H1 (cell line): ENCODE data around the gene FGF21. TPM values are rescaled to one million over a fixed set of nuclear protein-coding genes. Genes with fewer than 3 reads are reported as not detected.

Source experiments
- CTCF ChIA-PET: fragments of 300-600 bp; sonication (Branson Sonifier 250); formaldehyde crosslinking; loops from one replicate; lab custom pipeline; 2021; ENCODE audit not compliant: partially characterized antibody; lab: Charles Lee
- POLR2A ChIA-PET: fragments of 300-600 bp; sonication (Branson Sonifier 250); formaldehyde crosslinking; loops from one replicate; lab custom pipeline; 2021; ENCODE audit warnings: inconsistent platforms; ENCODE audit not compliant: partially characterized antibody; lab: Charles Lee
- DNase-seq, 2 experiments: peaks; one replicate each; pipeline versions ENCODE4 v3.0.0 to v3.0.0-alpha.2; 2010 to 2022; ENCODE audit warnings: low spot score in 2 of 2, low read depth in 1 of 2, mixed read lengths in 1 of 2
- FAIRE-seq: peaks from 2 replicates; lab custom pipeline; 2011; peaks lifted over from hg19 to GRCh38; lab: Jason Lieb, UNC
- H2AFZ ChIP-seq: 2 replicates; pipeline ENCODE4 v1.8.1; 2012; ENCODE audit warnings: low read length, inconsistent platforms
- H2AK5ac ChIP-seq: 2 replicates; pipeline ENCODE4 v1.6.1; 2013; ENCODE audit warnings: low read depth, low read length
- H2BK120ac ChIP-seq: replicated peaks from 2 replicates; pipeline ENCODE3; 2013; ENCODE audit warnings: low read depth, low read length, inconsistent platforms
- H2BK12ac ChIP-seq: 2 replicates; pipeline ENCODE4 v1.6.1; 2013; ENCODE audit warnings: low read depth, low read length
- H2BK15ac ChIP-seq: 2 replicates; pipeline ENCODE4 v1.6.1; 2013; ENCODE audit warnings: low read length
- H2BK20ac ChIP-seq: 2 replicates; pipeline ENCODE4 v1.6.1; 2013; ENCODE audit warnings: low read length
- H2BK5ac ChIP-seq: 2 replicates; pipeline ENCODE4 v1.6.1; 2013; ENCODE audit warnings: low read depth, low read length
- H3K14ac ChIP-seq: 2 replicates; pipeline ENCODE4 v1.6.1; 2013; ENCODE audit warnings: inconsistent platforms; ENCODE audit not compliant: insufficient read length
- H3K18ac ChIP-seq: 2 replicates; pipeline ENCODE4 v1.6.1; 2013; ENCODE audit warnings: low read length; ENCODE audit errors: extremely low read depth
- H3K23ac ChIP-seq: 2 replicates; pipeline ENCODE4 v1.6.1; 2013; ENCODE audit warnings: inconsistent platforms; ENCODE audit not compliant: insufficient read length
- H3K23me2 ChIP-seq: 2 replicates; pipeline ENCODE4 v1.6.1; 2013; ENCODE audit warnings: low read depth, low read length
- H3K27ac ChIP-seq: 2 replicates; pipeline ENCODE4 v1.6.1; 2011; ENCODE audit warnings: low read depth, low read length, inconsistent platforms
- H3K27me3 ChIP-seq, 4 experiments: replicated peaks in 1 of 4; 1 replicate in 1 of 4; 2 replicates in 3 of 4; pipeline versions ENCODE4 v1.6.1 to v1.8.1; 2011 to 2013; ENCODE audit warnings: low read length in 3 of 4, mild to moderate bottlenecking in 3 of 4, inconsistent platforms in 2 of 4, mixed read lengths in 2 of 4, moderate library complexity in 1 of 4; ENCODE audit not compliant: control insufficient read depth in 3 of 4, insufficient read depth in 3 of 4; ENCODE audit errors: extremely low read depth in 1 of 4
- H3K36me3 ChIP-seq, 4 experiments: 2 replicates each; pipeline versions ENCODE4 v1.6.1 to v1.8.1; 2011 to 2013; ENCODE audit warnings: mild to moderate bottlenecking in 4 of 4, low read length in 3 of 4, moderate library complexity in 2 of 4, control low read depth in 1 of 4, inconsistent platforms in 1 of 4; ENCODE audit not compliant: insufficient read depth in 4 of 4, control insufficient read depth in 2 of 4
- H3K4ac ChIP-seq: replicated peaks from 2 replicates; pipeline ENCODE3; 2013; ENCODE audit warnings: low read length, low read depth, mixed read lengths, inconsistent platforms; ENCODE audit not compliant: insufficient read length
- H3K4me1 ChIP-seq, 4 experiments: replicated peaks in 1 of 4; 1 replicate in 1 of 4; 2 replicates in 3 of 4; pipeline versions ENCODE4 v1.6.1 to v1.8.1; 2011 to 2013; ENCODE audit warnings: low read length in 3 of 4, inconsistent platforms in 2 of 4, mixed read lengths in 1 of 4; ENCODE audit not compliant: insufficient read depth in 4 of 4, control insufficient read depth in 3 of 4
- H3K4me2 ChIP-seq, 2 experiments: 2 replicates each; pipeline versions ENCODE4 v1.6.1 to v1.8.1; 2011 to 2013; ENCODE audit warnings: low read depth in 2 of 2, low read length in 2 of 2, control low read depth in 1 of 2, inconsistent platforms in 1 of 2, mild to moderate bottlenecking in 1 of 2; ENCODE audit not compliant: insufficient read depth in 1 of 2
- H3K4me3 ChIP-seq, 4 experiments: fragments of 200-600, 300-600 bp in 1 of 4; sonication (generic), shearing (Covaris generic), sonication (Bioruptor Twin) in 1 of 4; 2 replicates each; pipeline versions ENCODE4 v1.5.1 to v1.8.1; 2011 to 2016; ENCODE audit warnings: low read length in 4 of 4, low read depth in 3 of 4, control low read depth in 2 of 4, inconsistent platforms in 2 of 4, mild to moderate bottlenecking in 2 of 4, mixed read lengths in 1 of 4, moderate library complexity in 1 of 4; ENCODE audit not compliant: insufficient read depth in 2 of 4; ENCODE audit errors: extremely low read depth in 1 of 4
- H3K56ac ChIP-seq: replicated peaks from 2 replicates; pipeline ENCODE3; 2013; ENCODE audit warnings: low read depth, mild to moderate bottlenecking, mixed read lengths, low read length, inconsistent platforms; ENCODE audit not compliant: insufficient read length
- H3K79me1 ChIP-seq: 2 replicates; pipeline ENCODE4 v1.6.1; 2013; ENCODE audit warnings: low read depth, low read length, control low read depth
- H3K79me2 ChIP-seq, 2 experiments: 2 replicates each; pipeline versions ENCODE4 v1.6.1 to v1.8.1; 2012 to 2013; ENCODE audit warnings: low read length in 2 of 2, mild to moderate bottlenecking in 2 of 2, inconsistent platforms in 1 of 2; ENCODE audit not compliant: insufficient read depth in 2 of 2, control insufficient read depth in 1 of 2
- H3K9ac ChIP-seq, 4 experiments: replicated peaks in 1 of 4; 1 replicate in 1 of 4; 2 replicates in 3 of 4; pipeline versions ENCODE4 v1.6.1 to v1.8.1; 2011 to 2013; ENCODE audit warnings: low read depth in 3 of 4, low read length in 3 of 4, control low read depth in 2 of 4, mild to moderate bottlenecking in 2 of 4, moderate library complexity in 2 of 4, inconsistent platforms in 1 of 4; ENCODE audit errors: extremely low read depth in 1 of 4
- H3K9me3 ChIP-seq, 2 experiments: 2 replicates each; pipeline versions ENCODE4 v1.6.1 to v1.8.1; 2012 to 2013; ENCODE audit warnings: mild to moderate bottlenecking in 2 of 2, moderate library complexity in 2 of 2, control low read depth in 1 of 2, inconsistent platforms in 1 of 2, low read depth in 1 of 2, low read length in 1 of 2, mixed read lengths in 1 of 2; ENCODE audit not compliant: insufficient read depth in 2 of 2
- H4K20me1 ChIP-seq, 2 experiments: replicated peaks in 1 of 2; 2 replicates each; pipeline versions ENCODE3 to v1.8.1; 2011 to 2013; ENCODE audit warnings: inconsistent platforms in 2 of 2, low read length in 2 of 2, mild to moderate bottlenecking in 1 of 2; ENCODE audit not compliant: insufficient read depth in 2 of 2, control insufficient read depth in 1 of 2
- H4K5ac ChIP-seq: 2 replicates; pipeline ENCODE4 v1.6.1; 2013; ENCODE audit warnings: low read length, low read depth, mixed read lengths, inconsistent platforms; ENCODE audit not compliant: insufficient read length
- H4K8ac ChIP-seq: 2 replicates; pipeline ENCODE4 v1.8.0; 2013; ENCODE audit warnings: mild to moderate bottlenecking, moderate library complexity, low read length, inconsistent platforms; ENCODE audit not compliant: insufficient read depth; ENCODE audit errors: extremely low read depth
- H4K91ac ChIP-seq: replicated peaks from 2 replicates; pipeline ENCODE3; 2013; ENCODE audit warnings: low read length, mixed read lengths, inconsistent platforms; ENCODE audit not compliant: insufficient read length
- CEBPB ChIP-seq: IDR thresholded peaks from 2 replicates; pipeline ENCODE4 v1.6.1; 2012; ENCODE audit warnings: low read depth, low read length
- CHD2 ChIP-seq: IDR thresholded peaks from 2 replicates; pipeline ENCODE4 v1.6.1; 2012; ENCODE audit warnings: low read length, improper control_type of control experiment
- CREB1 ChIP-seq: IDR thresholded peaks from 2 replicates; pipeline ENCODE4 v1.6.1; 2012; ENCODE audit warnings: inconsistent platforms
- EGR1 ChIP-seq: IDR thresholded peaks from 2 replicates; pipeline ENCODE4 v1.6.1; 2011; ENCODE audit warnings: low read depth, low read length, borderline replicate concordance
- HDAC2 ChIP-seq, 2 experiments: fragments of 300-600 bp in 1 of 2; sonication (generic) in 1 of 2; IDR thresholded peaks; 2 replicates each; pipeline ENCODE4 v1.6.1; 2011 to 2012; ENCODE audit warnings: low read depth in 2 of 2, low read length in 2 of 2, mild to moderate bottlenecking in 2 of 2, moderate library complexity in 2 of 2, borderline replicate concordance in 1 of 2, inconsistent platforms in 1 of 2
- KDM4A ChIP-seq: IDR thresholded peaks from one replicate; pipeline ENCODE4 v1.7.1; 2012; ENCODE audit warnings: low read depth, mild to moderate bottlenecking, moderate library complexity, low read length, inconsistent platforms; ENCODE audit not compliant: severe bottlenecking
- POU5F1 ChIP-seq: IDR thresholded peaks from 2 replicates; pipeline ENCODE4 v1.6.1; 2011; ENCODE audit warnings: low read depth, mild to moderate bottlenecking, low read length, moderate library complexity
- SIRT6 ChIP-seq: IDR thresholded peaks from one replicate; pipeline ENCODE4 v1.7.1; 2012; ENCODE audit warnings: low read length, inconsistent platforms
- SP2 ChIP-seq: IDR thresholded peaks from 2 replicates; pipeline ENCODE4 v1.6.1; 2012; ENCODE audit warnings: mild to moderate bottlenecking, low read length, inconsistent platforms
- SRF ChIP-seq: IDR thresholded peaks from 2 replicates; pipeline ENCODE4 v1.6.1; 2011; ENCODE audit warnings: mild to moderate bottlenecking, low read depth, low read length, moderate library complexity
- TCF12 ChIP-seq: IDR thresholded peaks from 2 replicates; pipeline ENCODE4 v1.6.1; 2011; ENCODE audit warnings: low read depth, mild to moderate bottlenecking, low read length
- WGBS, 2 experiments: shearing (Covaris generic) in 1 of 2; methylation state at CpG; one replicate each; pipeline versions ENCODE4 v1.1.6 to v1.1.7; 2013 to 2015; ENCODE audit warnings: low lambda C conversion rate in 2 of 2, mixed read lengths in 2 of 2, inconsistent platforms in 1 of 2, low coverage in 1 of 2, missing lambda C conversion rate in 1 of 2; ENCODE audit not compliant: insufficient replicate concordance in 2 of 2, insufficient coverage in 1 of 2, insufficient read length in 1 of 2; ENCODE audit errors: extremely low coverage in 1 of 2, missing lambda C conversion rate in 1 of 2; 5-methylcytosine and 5-hydroxymethylcytosine counted together
- polyA plus RNA-seq, 7 experiments: library from polyadenylated mRNA; depleted of rRNA in 3 of 7; stranded (reverse) in 5 of 7; unstranded in 2 of 7; fragments of >200 nt in 5 of 7; fragments of 200-250 nt in 2 of 7; gene quantifications; 1 replicate in 5 of 7; 2 replicates in 1 of 7; 4 replicates in 1 of 7; pipeline versions ENCODE4 v1.2.1 to v1.2.3, GENCODE V29; 2011 to 2013; ENCODE audit warnings: missing spikeins in 2 of 7, mixed read lengths in 2 of 7
- total RNA-seq: library from RNA; stranded (reverse); fragmentation: NEBNext Ultra II Directional; extraction: Animal tissue kit (Norgen Biotek cat#: 25700); gene quantifications from 2 replicates; pipeline ENCODE4 v1.2.1, GENCODE V29; 2021

Gene FGF21
- total and polyA plus RNA-seq, 2 of the 8 experiments (the other 6 are each of a cell fraction or from before 2014, with no cell fraction given): 0.48 to 0.80 TPM

DNA sequence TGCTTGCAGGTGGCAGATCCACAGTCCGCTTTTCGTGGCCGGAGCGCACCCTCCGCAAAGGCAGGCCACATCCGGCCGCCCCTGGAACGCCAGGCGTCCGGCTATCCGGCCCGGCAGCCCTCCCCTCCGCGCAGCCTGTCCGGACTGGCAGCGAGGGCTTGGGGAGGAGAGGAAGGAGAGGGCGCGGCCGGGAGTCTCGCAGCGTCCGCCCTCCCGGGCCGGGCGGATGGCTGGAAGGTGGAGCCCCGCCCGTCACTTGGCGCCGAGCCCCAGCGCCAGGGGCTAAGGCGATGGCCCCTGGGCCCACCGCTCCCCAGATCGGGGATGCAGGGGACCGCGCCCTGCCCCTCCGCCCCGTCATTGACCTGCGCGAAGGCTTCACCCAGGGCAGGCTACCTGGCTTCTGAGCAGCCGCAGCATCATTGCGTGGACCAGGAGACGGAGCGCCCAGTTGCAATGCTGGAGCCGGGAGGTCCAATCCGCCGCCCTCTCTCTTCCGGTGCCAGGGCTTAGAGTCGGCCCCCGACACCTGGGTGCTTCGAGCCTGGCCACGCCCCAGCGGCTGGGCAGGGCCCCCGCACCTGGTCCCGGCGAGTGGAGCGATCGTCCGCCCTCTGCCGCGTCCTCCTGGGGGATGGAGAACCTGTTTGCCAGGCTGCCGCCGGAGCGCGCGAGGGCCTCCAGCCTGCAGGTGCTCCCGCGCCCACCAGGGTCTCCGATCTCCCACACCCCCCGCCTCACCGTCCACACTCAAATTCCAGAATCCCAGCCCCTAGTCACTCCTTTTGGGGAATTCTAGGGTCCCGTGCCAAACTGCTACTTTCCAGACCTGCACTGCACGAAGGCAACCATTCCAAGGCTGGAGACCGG is 2.6 kb upstream of the FGF21 start, which contains the start of gene FUT1:
Gene FUT1 (minus strand): TSS at position 146 of the 870 bp plus-strand sequence. CDS start 1,360 bp downstream, outside the sequence.
- Histone ChIP-seq H2BK20ac (no peak within 1 kb of the TSS), H3K9ac (peak within 1 kb of the TSS; percentile 61 to 78 (median 72); a peak in 6 of 7 replicates), H3K23me2 (peaks cover 12% of the 10 kb centered on the region), H2BK15ac (0 out of 2 replicates have a peak within 1 kb of the TSS, but pooled peaks have one; percentile 95), H3K27ac (peak within 1 kb of the TSS; percentile 64; the same call in 1 of the 2 replicates), H3K4me2 (peak within 1 kb of the TSS; percentile 91 to 98), H2BK120ac (peak within 1 kb of the TSS; percentile 91), H4K20me1 (peaks cover 3 to 6% of the 10 kb centered on the region in 2 experiments), H2BK5ac (peak within 1 kb of the TSS; percentile 83), H4K8ac (peak within 1 kb of the TSS; percentile 80; the same call in 1 of the 2 replicates), H3K36me3 (peaks cover 11 to 28% (median 15%) of the 10 kb centered on the region in 4 experiments), H3K9me3 (no peaks in the 10 kb centered on the region), H3K27me3 (no peaks in the 10 kb centered on the region), H3K4me1 (peaks cover 3 to 25% (median 18%) of the 10 kb centered on the region in 4 experiments), H3K14ac (no peak within 1 kb of the TSS), H2BK12ac (peak within 1 kb of the TSS; percentile 84), H2AFZ (no peak within 1 kb of the TSS), H3K23ac (no peak within 1 kb of the TSS), H2AK5ac (0 out of 2 replicates have a peak within 1 kb of the TSS, but pooled peaks have one; percentile 24), H4K91ac (peak within 1 kb of the TSS; percentile 88), H3K79me1 (peaks cover 14% of the 10 kb centered on the region), H3K4me3 (peak within 1 kb of the TSS; percentile 92 to 97 (median 96)), H3K79me2 (peaks cover 3 to 27% of the 10 kb centered on the region in 2 experiments; a peak in 3 of 4 replicates), H3K56ac (peak within 1 kb of the TSS; percentile 92), H3K4ac (peak within 1 kb of the TSS; percentile 16), H4K5ac (peak within 1 kb of the TSS; percentile 81), H3K18ac (peak within 1 kb of the TSS; percentile 99)
- FAIRE-seq: no peak
- 6% methylated on average over 66 of the region's 73 CpGs; no CpG with 5 or more reads in 1 of the 2 experiments for WGBS, 2 experiments
- peak; percentile 61 to 94 for DNase-seq
- ChIA-PET CTCF (interaction anchor here (1.1 to 2.1 kb wide), 4 partner anchors 14 to 218 kb away, joined by 3 to 9 read pairs (median 6); no protein-coding TSS in a partner anchor), POLR2A (interaction anchor here (0.6 to 2.6 kb wide), 7 partner anchors 11 to 205 kb away, joined by 3 to 21 read pairs (median 6); partner anchors contain the start of gene RASIP1)
- 0 out of 2 replicates have a peak, but pooled peaks have one; percentile 3 for TF ChIP-seq CEBPB
- TF ChIP-seq KDM4A: peak; percentile 77
- no peak for TF ChIP-seq SIRT6
- peak; percentile 81; the same call in 1 of the 2 replicates for TF ChIP-seq EGR1
- no peak for TF ChIP-seq SP2
- TF ChIP-seq HDAC2 (IDR thresholded peaks at IDR 0.05; ENCODE audit: borderline replicate concordance in 1 of 2, low read depth in 2 of 2, low read length in 2 of 2): peak in 1 of 2 experiments; percentile 6; a peak in 1 of 4 replicates
- peak; percentile 43; the same call in 1 of the 2 replicates for TF ChIP-seq CHD2
- peak; percentile 95 for TF ChIP-seq CREB1
- no peak for TF ChIP-seq POU5F1
- TF ChIP-seq SRF: 0 out of 2 replicates have a peak, but pooled peaks have one; percentile 2
- TF ChIP-seq TCF12: peak; percentile 94
